SK-N-SH (cell line): Measurements from ENCODE around the gene TTYH3. TPM values are rescaled to one million over a fixed set of nuclear protein-coding genes. Genes with fewer than 3 reads are reported as not detected.
A peak's percentile ranks its signal among the peaks of the same experiment; 100 is the strongest.

ENCODE experiments used
- CTCF ChIA-PET: fragments of 300-600, 350-600 bp; formaldehyde crosslinking; extraction: SDS; loops from one replicate; lab custom pipeline; 2021; lab: Yijun Ruan, JAX
- POLR2A ChIA-PET: fragments of 350-600 bp; sonication (Branson Sonifier 250); formaldehyde crosslinking; extraction: SDS; loops from one replicate; lab custom pipeline; 2020; ENCODE audit warnings: antibody characterized with exemption, inconsistent platforms; lab: Yijun Ruan, JAX
- DNase-seq: peaks from one replicate; pipeline ENCODE4 v3.0.0; 2012
- H2AFZ ChIP-seq: fragments of 200-600 bp; sonication (generic); 2 replicates; pipeline ENCODE4 v1.8.1; 2016; ENCODE audit warnings: antibody characterized with exemption, mild to moderate bottlenecking, low read depth
- H3F3A ChIP-seq: fragments of 200-600 bp; sonication (generic); replicated peaks from 2 replicates; pipeline ENCODE3; 2016; ENCODE audit warnings: antibody characterized with exemption, mild to moderate bottlenecking; ENCODE audit not compliant: insufficient read depth
- H3K27ac ChIP-seq, 2 experiments: fragments of 200-500 bp in 1 of 2; fragments of 200-600 bp in 1 of 2; sonication (Bioruptor generic) in 1 of 2; sonication (generic), shearing (Covaris generic) in 1 of 2; 2 replicates each; pipeline versions ENCODE4 v1.5.1 to v1.6.1; 2014 to 2016; ENCODE audit warnings: low read depth in 2 of 2, inconsistent platforms in 1 of 2, low read length in 1 of 2, mild to moderate bottlenecking in 1 of 2, mixed read lengths in 1 of 2
- H3K27me3 ChIP-seq: fragments of 200-600 bp; sonication (generic), shearing (Covaris generic); 2 replicates; pipeline ENCODE4 v1.6.1; 2016; ENCODE audit warnings: mixed run types; ENCODE audit not compliant: insufficient read depth
- H3K36me3 ChIP-seq, 2 experiments: fragments of 200-500 bp in 1 of 2; fragments of 200-600 bp in 1 of 2; sonication (Bioruptor generic) in 1 of 2; sonication (generic) in 1 of 2; replicated peaks in 1 of 2; 2 replicates each; pipeline versions ENCODE3 to v1.5.1; 2014 to 2016; ENCODE audit warnings: low read length in 1 of 2, mild to moderate bottlenecking in 1 of 2; ENCODE audit not compliant: insufficient read depth in 2 of 2, control insufficient read depth in 1 of 2
- H3K4me1 ChIP-seq, 2 experiments: fragments of 200-500 bp in 1 of 2; fragments of 200-600 bp in 1 of 2; sonication (Bioruptor generic) in 1 of 2; sonication (generic), shearing (Covaris generic) in 1 of 2; 2 replicates each; pipeline versions ENCODE4 v1.5.1 to v1.6.1; 2014 to 2016; ENCODE audit warnings: low read depth in 1 of 2, low read length in 1 of 2, mixed run types in 1 of 2; ENCODE audit not compliant: insufficient read depth in 2 of 2, control insufficient read depth in 1 of 2
- H3K4me2 ChIP-seq: fragments of 200-600 bp; sonication (generic), shearing (Covaris generic); 2 replicates; pipeline ENCODE4 v1.6.1; 2017; ENCODE audit warnings: mixed run types
- H3K4me3 ChIP-seq, 2 experiments: fragments of 200-500 bp in 1 of 2; fragments of 200-600 bp in 1 of 2; sonication (Bioruptor generic) in 1 of 2; sonication (generic), shearing (Covaris generic) in 1 of 2; 2 replicates each; pipeline versions ENCODE4 v1.5.1 to v1.8.1; 2014 to 2016; ENCODE audit warnings: low read depth in 2 of 2, inconsistent platforms in 1 of 2, low read length in 1 of 2, mild to moderate bottlenecking in 1 of 2, mixed read lengths in 1 of 2, moderate library complexity in 1 of 2
- H3K79me2 ChIP-seq: fragments of 200-600 bp; sonication (generic); 2 replicates; pipeline ENCODE4 v1.8.1; 2017; ENCODE audit warnings: mild to moderate bottlenecking; ENCODE audit not compliant: insufficient read depth
- H3K9ac ChIP-seq: fragments of 200-600 bp; sonication (generic); 2 replicates; pipeline ENCODE4 v1.6.1; 2017; ENCODE audit warnings: mixed run types
- H3K9me2 ChIP-seq: fragments of 200-600 bp; sonication (generic); 2 replicates; pipeline ENCODE4 v1.6.1; 2017; ENCODE audit warnings: mixed run types
- H3K9me3 ChIP-seq: fragments of 200-600 bp; sonication (generic); 2 replicates; pipeline ENCODE4 v1.6.1; 2017; ENCODE audit warnings: mixed run types, mild to moderate bottlenecking, moderate library complexity
- H4K20me1 ChIP-seq: fragments of 200-600 bp; sonication (generic); 2 replicates; pipeline ENCODE4 v1.6.1; 2017; ENCODE audit warnings: mild to moderate bottlenecking, mixed run types; ENCODE audit not compliant: insufficient read depth
- CHD2 ChIP-seq: fragments of 150-350 bp; IDR thresholded peaks from 2 replicates; pipeline ENCODE4 v1.6.1; 2018; ENCODE audit warnings: low read length; ENCODE audit not compliant: partially characterized antibody
- RAD21 ChIP-seq: IDR thresholded peaks from 2 replicates; pipeline ENCODE4 v1.6.1; 2012; ENCODE audit warnings: mild to moderate bottlenecking, low read length
- RXRA ChIP-seq: IDR thresholded peaks from 2 replicates; pipeline ENCODE4 v1.4.0; 2012; ENCODE audit warnings: low read depth, mild to moderate bottlenecking, borderline replicate concordance
- TAF1 ChIP-seq: IDR thresholded peaks from 2 replicates; pipeline ENCODE4 v1.6.1; 2012; ENCODE audit warnings: low read depth, mild to moderate bottlenecking, low read length, moderate library complexity, borderline replicate concordance
- WGBS: methylation state at CpG from one replicate; pipeline ENCODE4 v1.1.6; 2017; ENCODE audit warnings: low lambda C conversion rate; 5-methylcytosine and 5-hydroxymethylcytosine counted together
- polyA plus RNA-seq, 3 experiments: library from polyadenylated mRNA; depleted of rRNA; stranded (reverse); fragments of >200 nt; gene quantifications; 2 replicates each; pipeline ENCODE4 v1.2.3, GENCODE V29; 2012
- TF ChIP-seq, protein P1 (sequence below): IDR thresholded peaks from 2 replicates; pipeline ENCODE4 v1.6.1; 2012; ENCODE audit warnings: mild to moderate bottlenecking, low read depth, low read length, moderate library complexity

The TTYH3 gene
- polyA plus RNA-seq, 1 of the 3 experiments (the other 2 are of a cell fraction), result 105 TPM

DNA sequence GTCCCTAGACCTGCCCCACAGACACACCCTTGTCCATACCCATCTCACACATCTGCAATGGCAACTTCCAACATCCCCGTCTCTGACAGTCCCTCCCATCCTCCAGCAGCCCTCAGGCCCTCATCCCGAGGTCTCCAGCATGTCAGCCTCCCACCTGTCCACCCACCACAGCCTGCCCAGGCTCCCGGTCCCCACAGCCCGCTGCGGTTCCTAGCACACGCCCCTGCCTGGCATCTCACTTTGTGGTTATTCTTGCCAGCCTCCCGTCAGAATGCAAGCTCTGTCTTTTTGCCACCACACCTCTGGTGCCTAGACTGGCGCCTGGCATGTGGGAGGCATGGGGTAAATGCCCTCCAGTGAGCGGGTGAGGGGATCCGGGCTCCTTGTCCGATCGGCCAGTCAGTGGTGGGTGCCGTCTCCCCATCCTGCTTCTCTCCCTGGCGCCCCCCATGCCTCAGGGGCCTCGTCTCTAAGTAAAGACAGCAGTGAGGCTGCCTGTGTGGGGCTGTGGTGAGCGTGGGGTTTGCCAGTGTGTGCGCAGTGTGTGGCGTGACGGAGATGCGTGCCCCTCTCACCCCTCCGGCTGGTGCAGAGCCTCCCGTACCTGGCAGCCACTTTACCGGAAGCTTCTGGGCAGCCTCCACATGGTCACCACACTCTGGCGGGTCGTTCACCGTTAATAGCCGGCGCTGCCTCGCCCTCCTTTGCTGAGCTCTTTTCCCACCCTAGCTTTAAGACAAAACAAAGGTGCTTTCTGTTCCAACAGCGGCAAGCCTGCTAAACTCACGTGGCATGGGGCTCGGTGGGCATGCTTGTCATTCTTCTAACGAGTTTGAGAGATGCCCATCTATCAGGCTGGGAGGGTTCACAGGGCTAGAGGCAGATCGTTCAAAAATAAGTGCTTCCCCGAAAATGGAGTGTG, 28.5 kb upstream of the TTYH3 start:
- no peaks in the 10 kb centered on the region for H3K9me2 ChIP-seq
- H4K20me1 ChIP-seq, result no peaks in the 10 kb centered on the region
- no peak overlapping the region for H2AFZ ChIP-seq
- peaks cover 17 to 27% of the 10 kb centered on the region in 2 experiments for H3K36me3 ChIP-seq
- WGBS, result 93% methylated on average over 32 of the region's 35 CpGs
- H3K4me2 ChIP-seq, result no peak overlapping the region
- no peak overlapping the region for H3K27ac ChIP-seq
- no peak overlapping the region for H3K4me3 ChIP-seq
- no peaks in the 10 kb centered on the region for H3K9me3 ChIP-seq
- TF ChIP-seq TAF1, result no peak
- TF ChIP-seq, all 33 proteins: peak for 0
- Histone ChIP-seq H3K4me1 (no peaks in the 10 kb centered on the region; a peak in 1 of 4 replicates), H3K9ac (no peak overlapping the region), H3F3A (no peaks in the 10 kb centered on the region), H3K79me2 (no peaks in the 10 kb centered on the region), H3K27me3 (no peaks in the 10 kb centered on the region)
- ChIA-PET POLR2A (interaction anchor here (0.9 kb wide), 1 partner anchor 8 kb away, joined by 3 read pairs; no protein-coding TSS in a partner anchor), CTCF (interaction anchor here (1.1 to 2.8 kb wide), 5 partner anchors 10 to 152 kb away, joined by 3 to 16 read pairs (median 5); no protein-coding TSS in a partner anchor)
- peak; percentile 42 for DNase-seq

DNA sequence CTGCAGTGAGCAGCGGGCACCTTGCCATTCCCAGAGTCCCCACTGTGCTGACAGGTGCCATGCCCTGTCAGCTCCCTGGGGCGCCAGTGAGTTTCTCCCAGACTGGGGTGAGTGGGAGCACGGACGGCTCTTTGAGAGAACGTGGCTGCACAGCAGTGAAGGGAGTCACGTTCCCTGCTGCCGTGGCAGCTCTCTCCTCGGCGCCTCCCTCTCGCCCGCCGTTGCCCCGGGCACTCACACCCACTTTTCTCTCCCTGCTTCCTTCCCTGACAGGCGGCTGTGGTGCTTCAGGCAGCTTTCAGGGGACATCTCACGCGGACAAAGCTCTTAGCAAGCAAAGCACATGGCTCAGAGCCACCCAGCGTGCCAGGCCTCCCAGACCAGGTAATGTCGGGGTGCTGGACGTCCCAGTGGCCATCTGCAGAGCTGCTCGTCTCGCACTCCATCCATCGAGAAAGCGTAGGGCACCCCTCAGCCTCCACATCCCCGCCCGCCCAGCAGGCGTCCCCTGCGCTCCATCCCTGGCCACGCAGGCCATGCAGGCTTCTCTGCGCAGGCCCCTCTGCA, 27.1 kb upstream of the TTYH3 start:
- ChIA-PET POLR2A (no interaction called here), CTCF (interaction anchor here (0.7 to 2.8 kb wide), 15 partner anchors 8 to 153 kb away, joined by 3 to 10 read pairs (median 4); no protein-coding TSS in a partner anchor)
- Histone ChIP-seq H3K9me2 (no peaks in the 10 kb centered on the region), H3K79me2 (no peaks in the 10 kb centered on the region), H3K9me3 (no peaks in the 10 kb centered on the region), H2AFZ (no peak overlapping the region), H3K4me1 (no peaks in the 10 kb centered on the region; a peak in 1 of 4 replicates), H3K4me3 (no peak overlapping the region), H3K36me3 (peaks cover 17 to 21% of the 10 kb centered on the region in 2 experiments), H3K27ac (no peak overlapping the region), H3K4me2 (no peak overlapping the region), H3K9ac (no peak overlapping the region), H3F3A (no peaks in the 10 kb centered on the region), H4K20me1 (no peaks in the 10 kb centered on the region), H3K27me3 (no peaks in the 10 kb centered on the region)
- no peak for TF ChIP-seq CHD2
- TF ChIP-seq RAD21, result 0 out of 2 replicates have a peak, but pooled peaks have one; percentile 11
- TF ChIP-seq, protein P1, sequence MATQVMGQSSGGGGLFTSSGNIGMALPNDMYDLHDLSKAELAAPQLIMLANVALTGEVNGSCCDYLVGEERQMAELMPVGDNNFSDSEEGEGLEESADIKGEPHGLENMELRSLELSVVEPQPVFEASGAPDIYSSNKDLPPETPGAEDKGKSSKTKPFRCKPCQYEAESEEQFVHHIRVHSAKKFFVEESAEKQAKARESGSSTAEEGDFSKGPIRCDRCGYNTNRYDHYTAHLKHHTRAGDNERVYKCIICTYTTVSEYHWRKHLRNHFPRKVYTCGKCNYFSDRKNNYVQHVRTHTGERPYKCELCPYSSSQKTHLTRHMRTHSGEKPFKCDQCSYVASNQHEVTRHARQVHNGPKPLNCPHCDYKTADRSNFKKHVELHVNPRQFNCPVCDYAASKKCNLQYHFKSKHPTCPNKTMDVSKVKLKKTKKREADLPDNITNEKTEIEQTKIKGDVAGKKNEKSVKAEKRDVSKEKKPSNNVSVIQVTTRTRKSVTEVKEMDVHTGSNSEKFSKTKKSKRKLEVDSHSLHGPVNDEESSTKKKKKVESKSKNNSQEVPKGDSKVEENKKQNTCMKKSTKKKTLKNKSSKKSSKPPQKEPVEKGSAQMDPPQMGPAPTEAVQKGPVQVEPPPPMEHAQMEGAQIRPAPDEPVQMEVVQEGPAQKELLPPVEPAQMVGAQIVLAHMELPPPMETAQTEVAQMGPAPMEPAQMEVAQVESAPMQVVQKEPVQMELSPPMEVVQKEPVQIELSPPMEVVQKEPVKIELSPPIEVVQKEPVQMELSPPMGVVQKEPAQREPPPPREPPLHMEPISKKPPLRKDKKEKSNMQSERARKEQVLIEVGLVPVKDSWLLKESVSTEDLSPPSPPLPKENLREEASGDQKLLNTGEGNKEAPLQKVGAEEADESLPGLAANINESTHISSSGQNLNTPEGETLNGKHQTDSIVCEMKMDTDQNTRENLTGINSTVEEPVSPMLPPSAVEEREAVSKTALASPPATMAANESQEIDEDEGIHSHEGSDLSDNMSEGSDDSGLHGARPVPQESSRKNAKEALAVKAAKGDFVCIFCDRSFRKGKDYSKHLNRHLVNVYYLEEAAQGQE, result no peak
- TF ChIP-seq RXRA, result no peak
- DNase-seq, result peak; percentile 70
- WGBS, result 95% methylated on average over 29 of the region's 29 CpGs
